ENCODE data around the gene TMEM53.

Gene TMEM53

DNA sequence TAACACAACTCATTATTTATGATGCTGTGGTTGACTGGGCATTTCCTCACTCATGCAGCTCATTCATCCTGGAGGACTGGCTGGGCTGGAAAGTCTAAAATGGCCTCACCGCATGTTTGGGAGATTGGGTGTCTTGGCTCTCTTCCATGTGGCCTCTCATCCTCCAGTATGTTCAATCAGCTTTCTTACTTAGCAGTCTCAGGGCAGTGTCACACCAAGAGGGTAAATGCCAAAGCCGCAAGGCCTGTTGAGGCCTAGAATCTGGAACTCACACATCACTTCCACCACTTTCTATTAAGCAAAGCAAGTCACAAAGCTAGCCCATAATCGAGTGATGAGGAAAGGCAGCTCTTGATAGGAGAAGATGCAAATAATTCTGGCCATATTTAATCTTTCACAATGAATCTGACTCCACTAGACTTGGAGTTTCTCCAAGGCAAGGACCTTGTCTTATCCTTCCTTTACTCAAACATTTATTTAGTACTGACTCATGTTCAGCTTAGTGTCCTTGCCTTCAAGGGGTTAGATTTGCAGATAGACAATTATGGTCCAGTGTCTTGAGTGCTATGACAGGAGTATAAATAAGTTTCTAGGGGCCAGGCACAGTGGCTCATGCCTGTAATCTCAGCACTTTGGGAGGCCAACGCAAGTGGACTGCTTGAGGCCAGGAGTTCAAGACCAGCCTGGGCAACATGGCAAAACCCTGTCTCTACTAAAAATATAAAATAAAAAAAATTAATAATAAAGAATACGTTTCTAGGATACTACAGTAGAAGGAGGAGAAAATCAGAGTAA is 45.1 kb downstream of the TMEM53 start:
- DNase-seq (ENCODE audit: low read depth) = no peak

GRCh38 chr1:44625348-44625747 is 48.9 kb downstream of the TMEM53 start:
- DNase-seq (ENCODE audit: low read depth) = no peak

GRCh38 chr1:44624268-44624901 is 49.9 kb downstream of the TMEM53 start:
- no peak for DNase-seq (ENCODE audit: low read depth)

GRCh38 chr1:44621841-44622286 is 52.4 kb downstream of the TMEM53 start:
- no peak for DNase-seq (ENCODE audit: low read depth)

DNA sequence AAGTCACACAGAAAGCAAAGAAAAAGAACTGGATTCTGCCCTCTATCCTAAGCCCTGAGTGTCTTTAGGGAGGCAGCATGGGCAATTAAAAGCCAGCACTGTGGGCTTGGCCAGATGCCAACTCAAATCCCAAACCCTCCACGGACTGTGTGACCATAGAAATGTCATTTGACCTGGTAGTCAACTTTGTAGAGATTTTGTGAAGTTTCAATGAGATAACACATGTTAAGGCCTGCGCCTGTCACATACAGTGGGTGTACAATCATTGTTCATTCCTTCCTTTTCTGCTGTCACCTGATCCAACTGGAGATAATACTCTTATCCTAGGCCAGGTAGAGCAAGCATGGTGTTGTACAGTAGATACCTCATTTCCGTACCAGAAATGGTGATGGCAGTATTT is 54.2 kb downstream of the TMEM53 start:
- DNase-seq (ENCODE audit: low read depth) = no peak

GRCh38 chr1:44619261-44619900 is 54.9 kb downstream of the TMEM53 start:
- DNase-seq (ENCODE audit: low read depth) = no peak

GRCh38 chr1:44617703-44618029 is 56.6 kb downstream of the TMEM53 start:
- no peak for DNase-seq (ENCODE audit: low read depth)

GRCh38 chr1:44616991-44617702 is 57.1 kb downstream of the TMEM53 start:
- DNase-seq (ENCODE audit: low read depth) = no peak

DNA sequence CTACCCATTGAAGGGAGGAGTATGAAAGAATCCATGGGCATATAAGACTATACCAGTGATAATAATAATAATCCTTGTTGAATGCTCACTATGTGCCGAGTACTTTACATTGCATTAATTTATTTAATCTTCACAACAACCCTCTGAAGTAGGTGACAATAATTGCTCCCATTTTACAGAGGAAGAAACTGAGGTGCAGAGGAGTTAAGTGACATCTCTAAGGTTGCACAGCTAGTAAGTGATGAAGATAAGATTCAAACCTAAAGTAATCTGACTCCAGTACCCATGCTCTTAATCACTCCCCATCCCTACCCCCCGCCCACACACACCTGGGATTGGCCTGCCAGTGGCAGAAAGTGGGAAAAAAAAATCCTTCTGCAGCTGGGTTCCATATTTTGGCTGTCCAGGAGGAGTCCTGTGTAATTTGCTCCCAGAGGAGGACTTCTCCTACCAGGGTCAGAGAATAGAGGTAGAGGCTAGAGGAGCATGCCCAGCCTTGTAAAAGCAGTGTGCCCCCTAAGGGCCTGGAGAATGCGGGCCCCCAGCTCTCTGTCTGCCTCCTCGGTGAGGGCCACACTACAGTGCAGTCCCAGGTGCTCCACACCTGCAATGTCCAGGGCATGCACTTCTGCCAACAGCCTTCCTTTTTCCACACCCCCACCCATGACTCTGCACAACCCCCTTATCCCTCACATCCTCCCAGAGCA is 57.8 kb downstream of the TMEM53 start:
- no peak for DNase-seq (ENCODE audit: low read depth)

DNA sequence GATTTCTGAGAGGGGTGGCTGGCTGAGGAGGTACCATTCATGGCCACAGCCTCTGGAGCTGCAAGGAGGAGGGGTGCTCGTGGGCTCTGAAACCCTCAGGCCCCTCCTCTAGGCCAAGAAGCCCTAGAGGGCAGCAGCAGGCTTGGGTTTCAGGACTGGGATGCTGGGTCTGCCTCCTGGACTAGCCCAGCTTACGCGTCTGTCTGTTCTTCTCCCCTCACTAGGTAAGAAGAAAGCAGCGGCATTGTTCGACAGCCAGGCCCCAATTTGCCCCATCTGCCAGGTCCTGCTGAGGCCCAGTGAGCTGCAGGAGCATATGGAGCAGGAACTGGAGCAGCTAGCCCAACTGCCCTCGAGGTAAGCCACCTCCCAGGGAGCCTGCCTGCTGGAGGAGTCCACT is 60.3 kb downstream of the TMEM53 start:
- no peak for DNase-seq (ENCODE audit: low read depth)

GRCh38 chr1:44611866-44612265 is 62.4 kb downstream of the TMEM53 start:
- no peak for DNase-seq (ENCODE audit: low read depth)

DNA sequence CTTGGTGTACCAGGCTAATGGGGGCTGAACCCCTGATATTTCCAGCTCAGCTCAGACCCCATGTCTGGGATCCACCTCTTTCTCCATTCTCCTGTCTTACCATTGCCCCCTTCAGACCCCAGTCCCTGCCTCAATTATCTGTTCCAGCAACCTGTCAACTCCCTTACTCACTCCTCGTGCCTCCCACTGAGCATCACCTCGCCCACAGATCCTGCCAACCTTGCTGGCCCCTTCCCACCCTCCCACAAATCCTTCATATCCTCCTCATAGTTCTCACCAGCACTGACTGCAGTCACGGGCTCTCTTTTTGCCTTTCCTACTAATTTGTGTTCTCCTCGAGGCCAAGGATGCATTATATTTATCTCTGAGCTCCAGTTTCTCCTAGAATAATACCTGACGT is 62.9 kb downstream of the TMEM53 start:
- no peak for DNase-seq (ENCODE audit: low read depth)

DNA sequence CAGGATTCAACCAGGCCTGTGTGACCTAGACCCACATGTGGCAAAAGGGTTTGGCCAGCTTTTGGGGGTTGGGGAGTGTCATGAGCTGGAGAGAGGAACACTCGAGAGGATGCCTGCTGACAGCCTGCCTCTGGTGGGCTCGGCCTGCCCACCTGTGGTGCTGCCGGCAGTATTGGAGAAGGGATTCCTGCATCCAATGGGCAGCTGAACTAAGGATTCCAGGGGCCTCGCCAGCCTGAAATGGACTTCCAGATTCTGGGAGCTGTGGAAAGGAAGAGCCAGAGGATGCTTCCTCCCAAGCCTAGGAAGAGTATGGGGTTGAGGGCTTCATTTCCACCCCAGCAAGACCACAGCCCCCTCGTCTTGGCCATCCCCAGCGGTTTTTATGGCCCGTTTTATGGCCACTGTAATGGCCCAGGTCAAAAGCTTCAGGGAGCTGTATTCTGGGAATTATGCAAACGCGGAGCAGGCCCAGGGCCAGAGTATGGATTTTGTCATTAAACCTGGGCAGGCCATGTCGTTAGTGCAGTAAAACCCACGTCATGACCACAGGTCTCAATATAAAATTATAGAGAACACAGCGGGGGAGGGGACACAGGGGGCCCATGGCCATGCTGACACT is 63.6 kb downstream of the TMEM53 start:
- DNase-seq (ENCODE audit: low read depth) = no peak

GRCh38 chr1:44609768-44610526 is 64.3 kb downstream of the TMEM53 start:
- DNase-seq (ENCODE audit: low read depth) = no peak

DNA sequence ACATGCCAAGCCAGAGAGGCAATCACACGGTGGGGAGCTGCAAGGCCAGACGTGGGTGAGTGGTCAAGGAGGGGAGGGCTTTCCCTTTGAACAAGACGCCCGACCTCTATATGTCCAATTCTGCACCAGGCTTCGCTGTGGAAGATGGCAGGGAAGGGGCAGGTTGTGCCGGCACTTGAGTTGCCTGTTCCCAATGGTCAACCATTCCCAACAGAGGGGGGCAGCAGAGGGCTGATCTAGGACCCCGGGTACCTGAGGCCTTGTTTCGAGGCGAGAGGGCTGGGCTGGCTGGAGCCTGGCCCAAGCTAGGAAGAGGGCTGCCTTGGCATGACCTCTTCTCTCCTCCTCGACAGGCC is 64.9 kb downstream of the TMEM53 start:
- DNase-seq (ENCODE audit: low read depth) = no peak

DNA sequence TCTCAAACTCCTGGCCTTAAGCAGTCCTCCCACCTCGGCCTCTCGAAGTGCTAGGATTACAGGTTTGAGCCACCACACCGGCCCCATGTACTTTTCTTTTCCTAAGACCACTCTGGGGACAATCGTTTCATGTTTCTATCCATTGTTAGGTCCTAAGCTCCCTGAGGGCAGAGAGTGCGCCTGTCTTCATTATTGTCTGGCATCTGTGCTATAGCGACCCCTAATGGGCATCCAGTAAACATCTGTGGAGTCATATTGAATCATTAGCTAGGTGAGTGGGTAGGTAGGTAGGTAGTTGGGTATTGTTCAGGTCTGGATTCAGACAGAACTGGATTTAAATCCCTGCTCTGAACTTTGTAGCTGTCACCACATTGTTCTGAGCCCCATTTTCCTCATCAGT is 66.1 kb downstream of the TMEM53 start:
- DNase-seq (ENCODE audit: low read depth) = no peak

DNA sequence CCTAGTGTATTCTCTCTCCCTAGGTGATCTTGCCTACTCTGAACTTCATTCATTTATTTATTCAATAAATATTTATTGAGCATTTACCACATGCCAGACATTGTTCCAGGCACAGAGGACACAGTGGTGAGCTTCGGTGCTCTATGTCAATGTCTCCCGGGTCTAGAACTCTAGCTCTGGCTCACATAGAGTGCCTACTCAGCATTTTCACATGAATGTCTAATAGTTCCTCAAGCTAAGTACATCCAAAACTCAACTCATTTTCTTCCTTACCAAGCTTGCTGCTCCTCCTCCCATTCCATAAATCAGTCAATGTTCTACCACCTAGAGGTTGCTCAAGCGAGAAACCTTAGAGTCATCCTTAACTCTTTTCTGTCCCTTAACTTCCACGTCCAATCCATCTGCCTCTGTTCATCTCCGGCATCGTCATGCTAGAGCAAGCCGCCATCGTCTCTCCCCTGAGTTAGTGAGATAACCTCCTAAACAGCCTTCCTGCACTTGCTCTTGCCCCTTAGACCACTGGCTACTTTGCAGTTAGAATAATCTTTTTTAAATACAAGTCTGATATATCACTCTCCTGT is 67.5 kb downstream of the TMEM53 start:
- no peak for DNase-seq (ENCODE audit: low read depth)

GRCh38 chr1:44605914-44606615 is 68.2 kb downstream of the TMEM53 start:
- DNase-seq (ENCODE audit: low read depth) = no peak

DNA sequence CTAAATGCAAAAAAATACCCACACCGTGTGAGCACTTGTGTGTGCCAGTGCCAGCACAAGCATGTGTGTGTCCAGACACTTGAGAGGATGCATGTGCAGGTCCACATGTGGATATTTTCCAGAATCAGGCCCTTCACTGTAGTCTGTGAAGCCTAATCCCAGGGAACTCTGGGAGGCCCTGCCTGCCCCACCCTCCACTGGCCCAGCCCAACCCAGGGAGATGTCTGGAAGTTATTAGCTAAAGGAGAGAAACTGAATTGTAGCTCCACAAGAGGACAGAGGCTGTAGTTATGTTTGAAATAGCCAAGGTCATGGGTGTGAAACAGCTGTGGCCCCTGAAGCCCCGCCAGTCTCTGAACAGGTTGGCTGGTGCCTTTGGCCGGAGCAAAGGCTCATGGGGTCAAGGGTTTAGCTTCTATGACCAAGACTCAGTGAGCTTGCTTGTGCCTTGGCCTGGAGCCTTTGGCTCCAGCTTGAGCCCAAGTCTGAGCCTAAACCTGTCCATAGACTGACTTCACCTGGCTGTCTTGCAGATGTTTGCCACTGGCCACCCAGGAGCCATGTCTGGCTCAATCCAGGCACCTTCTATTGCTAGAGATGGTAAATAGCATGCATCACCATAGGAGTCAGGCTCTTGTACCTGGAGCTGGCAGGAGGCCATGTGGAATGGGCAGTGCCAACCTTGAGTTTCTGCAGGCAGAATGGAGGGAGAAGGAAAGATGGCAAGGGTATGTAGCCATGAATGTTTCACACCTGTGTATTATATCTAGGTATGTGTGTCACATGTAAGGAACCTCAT is 69.9 kb downstream of the TMEM53 start:
- DNase-seq (ENCODE audit: low read depth) = no peak

Measured in activated T-helper 9 cell treated with anti-CD3 and anti-CD28 coated beads, Interleukin-2, amount 50 U/mL, for 16 hours (primary cell).